Upper lobe of left lung (tissue), 4 donors: ENCODE results near the gene GPD1L.

Experiments used
- EP300 ChIP-seq, 4 donors: sonication (generic); formaldehyde crosslinking; IDR thresholded peaks; one replicate each; pipeline ENCODE4 v1.5.1; 2017; ENCODE audit warnings: antibody characterized with exemption in 4 of 4, control low read depth in 2 of 4
- POLR2A ChIP-seq, 4 donors: fragments of 450-650 bp; IDR thresholded peaks; one replicate each; pipeline ENCODE4 v1.5.1; 2016 to 2017; ENCODE audit warnings: antibody characterized with exemption in 4 of 4, mild to moderate bottlenecking in 2 of 4
- POLR2AphosphoS5 ChIP-seq, 2 donors: sonication (generic); formaldehyde crosslinking; IDR thresholded peaks; one replicate each; pipeline ENCODE4 v1.5.1; 2017; ENCODE audit warnings: antibody characterized with exemption in 2 of 2
- TF ChIP-seq, protein P1 (sequence below), 6 experiments: fragments of 450-650 bp in 4 of 6; fragments of 200-600 bp in 2 of 6; sonication (generic) in 2 of 6; IDR thresholded peaks; one replicate each; pipeline ENCODE4 v1.5.1; 2016 to 2019; ENCODE audit warnings: antibody characterized with exemption in 6 of 6

DNA sequence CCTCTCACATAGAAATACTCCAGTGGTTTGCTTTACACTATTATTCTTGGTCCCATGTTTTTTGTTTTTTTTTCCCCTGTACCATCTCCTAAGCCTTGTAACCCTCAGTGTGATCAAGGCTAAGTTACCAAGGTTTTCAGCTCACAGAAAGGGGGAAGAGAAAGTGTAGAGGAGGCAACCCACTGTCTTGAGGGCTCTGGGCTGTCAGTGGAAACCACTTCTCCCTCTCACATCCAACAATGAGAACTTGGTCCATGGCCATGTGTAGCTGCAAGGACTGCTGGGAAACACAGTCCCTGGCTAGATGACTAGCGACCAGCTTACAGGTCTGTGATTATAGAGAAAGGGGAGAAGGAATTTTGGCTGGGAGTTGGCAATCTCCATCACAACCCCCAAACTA, 30.3 kb downstream of the GPD1L start:
- TF ChIP-seq, protein P1, sequence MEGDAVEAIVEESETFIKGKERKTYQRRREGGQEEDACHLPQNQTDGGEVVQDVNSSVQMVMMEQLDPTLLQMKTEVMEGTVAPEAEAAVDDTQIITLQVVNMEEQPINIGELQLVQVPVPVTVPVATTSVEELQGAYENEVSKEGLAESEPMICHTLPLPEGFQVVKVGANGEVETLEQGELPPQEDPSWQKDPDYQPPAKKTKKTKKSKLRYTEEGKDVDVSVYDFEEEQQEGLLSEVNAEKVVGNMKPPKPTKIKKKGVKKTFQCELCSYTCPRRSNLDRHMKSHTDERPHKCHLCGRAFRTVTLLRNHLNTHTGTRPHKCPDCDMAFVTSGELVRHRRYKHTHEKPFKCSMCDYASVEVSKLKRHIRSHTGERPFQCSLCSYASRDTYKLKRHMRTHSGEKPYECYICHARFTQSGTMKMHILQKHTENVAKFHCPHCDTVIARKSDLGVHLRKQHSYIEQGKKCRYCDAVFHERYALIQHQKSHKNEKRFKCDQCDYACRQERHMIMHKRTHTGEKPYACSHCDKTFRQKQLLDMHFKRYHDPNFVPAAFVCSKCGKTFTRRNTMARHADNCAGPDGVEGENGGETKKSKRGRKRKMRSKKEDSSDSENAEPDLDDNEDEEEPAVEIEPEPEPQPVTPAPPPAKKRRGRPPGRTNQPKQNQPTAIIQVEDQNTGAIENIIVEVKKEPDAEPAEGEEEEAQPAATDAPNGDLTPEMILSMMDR (IDR thresholded peaks at IDR 0.05): no peak
- no peak for TF ChIP-seq POLR2A (IDR thresholded peaks at IDR 0.05)
- no peak for TF ChIP-seq POLR2AphosphoS5 (IDR thresholded peaks at IDR 0.05)
- no peak for TF ChIP-seq EP300 (IDR thresholded peaks at IDR 0.05)
